HFF-Myc (cell line): ENCODE results near the gene COL6A2.

Experiments used
- DNase-seq: peaks from one replicate; pipeline ENCODE4 v3.0.0-alpha.2; 2011; ENCODE audit warnings: low read depth; ENCODE audit errors: extremely low read depth
- H3K4me3 ChIP-seq: replicated peaks from 2 replicates; pipeline ENCODE4 v1.5.1; 2011; ENCODE audit warnings: low read depth, mild to moderate bottlenecking, control low read depth, low read length
- CTCF ChIP-seq: IDR thresholded peaks from 2 replicates; pipeline ENCODE4 v1.5.1; 2012; ENCODE audit warnings: mild to moderate bottlenecking, low read depth, low read length, control low read depth; ENCODE audit errors: missing control alignments

COL6A2 gene

GRCh38 chr21:46095814-46096595, 1.9 kb upstream of the COL6A2 start:
- DNase-seq, result no peak
- TF ChIP-seq CTCF, result no peak
- no peak overlapping the region for H3K4me3 ChIP-seq

- no peak for TF ChIP-seq CTCF
- H3K4me3 ChIP-seq, result peak overlapping the region; percentile 88
These were observed 1.1 kb upstream of the COL6A2 start for GRCh38 chr21:46096596-46097335.

GRCh38 chr21:46098303-46099141, 610 bp downstream of the COL6A2 start:
- peak overlapping the region; percentile 88 for H3K4me3 ChIP-seq
- TF ChIP-seq CTCF, result no peak
- DNase-seq, result no peak

More at GRCh38 chr21:46096596-46097335, 1.1 kb upstream of the COL6A2 start:
- no peak for DNase-seq

- TF ChIP-seq CTCF, result no peak
- H3K4me3 ChIP-seq, result peak overlapping the region; percentile 88
- no peak for DNase-seq
These were observed 1.6 kb downstream of the COL6A2 start for GRCh38 chr21:46099476-46099875.

- no peak for TF ChIP-seq CTCF
- peak overlapping the region; percentile 88 for H3K4me3 ChIP-seq
- no peak for DNase-seq
These were observed 2.1 kb downstream of the COL6A2 start for GRCh38 chr21:46100020-46100419.

GRCh38 chr21:46100426-46100825, 2.5 kb downstream of the COL6A2 start:
- DNase-seq, result no peak
- no peak for TF ChIP-seq CTCF
- peak overlapping the region; percentile 88 for H3K4me3 ChIP-seq
